ENCODE results near the gene KRTAP5-8.
"Not testable (repeated sequence)": the region's sequence is repeated elsewhere in the genome, so short reads cannot be mapped to it uniquely, and the experiment has no call there.

- TF ChIP-seq POLR2A, CTCF (IDR thresholded peaks at IDR 0.05): not testable (repeated sequence)
Measured at GRCh38 chr11:71537977-71538665, at the start of gene KRTAP5-8.

All from Peyer's patch (tissue), 4 donors.